ENCODE data around the gene OLFML2B. TPM values are rescaled to one million over a fixed set of nuclear protein-coding genes. Genes with fewer than 3 reads are reported as not detected.
"Not testable (repeated sequence)": the region's sequence is repeated elsewhere in the genome, so short reads cannot be mapped to it uniquely, and the experiment has no call there.

OLFML2B gene
- total RNA-seq, 1 donor from 2014 or later, result 17.5 TPM

DNA sequence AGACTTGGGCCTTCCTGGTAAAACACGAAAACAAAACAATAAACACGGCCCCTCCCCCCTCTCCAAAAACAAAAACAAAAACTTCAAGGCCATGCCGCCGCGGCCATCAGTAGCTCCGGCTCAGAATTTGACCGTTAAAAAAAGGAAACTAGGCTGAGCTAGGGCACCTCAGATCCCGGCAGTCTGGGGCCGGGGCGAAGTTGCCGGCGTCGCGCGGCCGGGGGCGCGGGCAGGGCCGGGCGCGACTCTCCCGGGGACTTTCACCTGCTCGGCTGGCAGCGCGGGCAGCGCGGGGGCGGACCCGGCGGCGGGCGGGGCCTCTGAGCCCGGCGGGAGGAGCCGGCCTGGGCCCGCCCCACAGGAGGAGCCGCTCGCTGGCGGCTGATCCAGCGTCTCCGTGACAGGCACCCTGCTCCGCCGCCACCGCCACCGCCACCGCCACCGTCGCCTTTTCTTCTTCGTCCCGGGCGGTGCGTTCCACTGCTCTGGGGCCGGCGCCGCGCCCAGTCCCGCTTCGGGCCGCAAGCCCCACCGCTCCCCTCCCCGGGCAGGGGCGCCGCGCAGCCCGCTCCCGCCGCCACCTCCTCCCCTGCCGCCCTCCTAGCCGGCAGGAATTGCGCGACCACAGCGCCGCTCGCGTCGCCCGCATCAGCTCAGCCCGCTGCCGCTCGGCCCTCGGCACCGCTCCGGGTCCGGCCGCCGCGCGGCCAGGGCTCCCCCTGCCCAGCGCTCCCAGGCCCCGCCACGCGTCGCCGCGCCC is 45.8 kb upstream of the OLFML2B start, which contains the start of gene NOS1AP:
TSS of gene NOS1AP (plus strand) at position 358 of the 760 bp plus-strand sequence. CDS start 487 bp downstream, outside the sequence.
- TF ChIP-seq, protein P1, sequence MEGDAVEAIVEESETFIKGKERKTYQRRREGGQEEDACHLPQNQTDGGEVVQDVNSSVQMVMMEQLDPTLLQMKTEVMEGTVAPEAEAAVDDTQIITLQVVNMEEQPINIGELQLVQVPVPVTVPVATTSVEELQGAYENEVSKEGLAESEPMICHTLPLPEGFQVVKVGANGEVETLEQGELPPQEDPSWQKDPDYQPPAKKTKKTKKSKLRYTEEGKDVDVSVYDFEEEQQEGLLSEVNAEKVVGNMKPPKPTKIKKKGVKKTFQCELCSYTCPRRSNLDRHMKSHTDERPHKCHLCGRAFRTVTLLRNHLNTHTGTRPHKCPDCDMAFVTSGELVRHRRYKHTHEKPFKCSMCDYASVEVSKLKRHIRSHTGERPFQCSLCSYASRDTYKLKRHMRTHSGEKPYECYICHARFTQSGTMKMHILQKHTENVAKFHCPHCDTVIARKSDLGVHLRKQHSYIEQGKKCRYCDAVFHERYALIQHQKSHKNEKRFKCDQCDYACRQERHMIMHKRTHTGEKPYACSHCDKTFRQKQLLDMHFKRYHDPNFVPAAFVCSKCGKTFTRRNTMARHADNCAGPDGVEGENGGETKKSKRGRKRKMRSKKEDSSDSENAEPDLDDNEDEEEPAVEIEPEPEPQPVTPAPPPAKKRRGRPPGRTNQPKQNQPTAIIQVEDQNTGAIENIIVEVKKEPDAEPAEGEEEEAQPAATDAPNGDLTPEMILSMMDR (IDR thresholded peaks at IDR 0.05), result no peak
- no peaks in the 10 kb centered on the region for H3K36me3 ChIP-seq
- intact Hi-C loops (cut with DNase I), result no loop called here
- peak within 1 kb of the TSS; percentile 42 for H3K27ac ChIP-seq
- H3K4me1 ChIP-seq, result peaks cover 9% of the 10 kb centered on the region
- peaks cover 25% of the 10 kb centered on the region for H3K27me3 ChIP-seq
- no peaks in the 10 kb centered on the region for H3K9me3 ChIP-seq
- DNase-seq (peak; percentile 92), ATAC-seq (peak; percentile 99)
- H3K4me3 ChIP-seq, result peak within 1 kb of the TSS; percentile 66

DNA sequence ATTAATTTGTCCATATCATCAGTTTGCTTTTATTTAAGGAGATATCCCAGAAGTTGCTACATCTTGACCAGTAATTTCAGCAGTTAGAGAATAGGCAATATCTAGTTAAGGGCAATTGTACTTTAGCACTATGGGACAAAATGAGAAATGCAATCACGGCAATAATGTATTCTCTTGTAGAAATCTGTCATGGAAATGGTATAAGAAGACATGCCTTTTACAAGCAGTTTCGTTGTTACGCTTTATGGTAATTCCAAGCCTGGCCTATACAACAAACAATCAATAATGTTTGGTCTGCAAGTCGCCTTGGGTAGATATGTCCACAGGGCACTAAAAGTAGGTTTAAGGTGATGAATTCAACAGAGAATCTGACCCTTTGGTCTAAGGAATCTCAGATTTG is 44.6 kb upstream of the OLFML2B start:
- TF ChIP-seq, protein P1 (IDR thresholded peaks at IDR 0.05), result no peak
- Histone ChIP-seq H3K27me3 (peaks cover 28% of the 10 kb centered on the region), H3K36me3 (no peaks in the 10 kb centered on the region), H3K27ac (no peak overlapping the region), H3K4me3 (no peak overlapping the region), H3K9me3 (no peaks in the 10 kb centered on the region), H3K4me1 (peaks cover 9% of the 10 kb centered on the region)
- ATAC-seq (no peak), DNase-seq (no peak)
- intact Hi-C loops (cut with DNase I), result no loop called here

DNA sequence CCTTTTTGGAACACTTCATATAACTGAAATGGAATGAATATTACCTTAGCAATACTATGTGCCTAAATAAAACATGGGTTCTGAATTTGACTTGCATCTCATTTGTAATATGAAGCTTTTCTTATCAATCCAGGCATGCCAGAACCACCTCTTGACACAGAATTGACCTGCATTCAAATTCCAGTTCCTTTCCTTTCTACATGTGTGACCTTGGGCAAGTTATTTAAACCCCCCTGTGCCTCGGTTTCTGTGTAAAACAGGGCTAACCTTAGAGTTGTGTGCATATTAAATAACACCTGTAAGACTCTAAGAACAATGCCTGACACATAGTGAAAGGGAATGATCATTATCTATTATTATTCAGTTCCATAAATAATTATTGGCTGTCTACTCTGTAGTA is 43.8 kb upstream of the OLFML2B start:
- Histone ChIP-seq H3K4me3 (no peak overlapping the region), H3K36me3 (no peaks in the 10 kb centered on the region), H3K9me3 (no peaks in the 10 kb centered on the region), H3K27ac (no peak overlapping the region), H3K27me3 (peaks cover 28% of the 10 kb centered on the region), H3K4me1 (peaks cover 9% of the 10 kb centered on the region)
- no peak for DNase-seq
- intact Hi-C loops (cut with DNase I), result no loop called here
- TF ChIP-seq, protein P1 (IDR thresholded peaks at IDR 0.05), result no peak
- ATAC-seq, result no peak

DNA sequence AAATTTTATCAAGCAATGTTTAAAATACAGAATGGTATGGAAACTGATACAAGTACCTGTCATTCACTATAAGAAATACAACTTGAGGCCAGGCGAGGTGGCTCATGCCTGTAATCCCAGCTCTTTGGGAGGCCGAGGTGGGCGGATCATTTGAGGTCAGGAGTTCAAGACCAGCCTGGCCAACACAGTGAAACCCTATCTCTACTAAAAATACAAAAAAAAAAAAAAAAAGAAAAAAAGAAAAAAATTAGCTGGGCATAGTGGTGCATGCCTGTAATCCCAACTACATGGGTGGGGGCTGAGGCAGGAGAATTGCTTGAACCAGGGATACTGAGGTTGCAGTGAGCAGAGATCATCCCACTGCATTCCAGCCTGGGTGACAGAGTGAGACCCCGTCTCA is 43.2 kb upstream of the OLFML2B start:
- H3K36me3 ChIP-seq; H3K4me3 ChIP-seq; H3K9me3 ChIP-seq; DNase-seq; ATAC-seq; H3K27ac ChIP-seq; H3K4me1 ChIP-seq; intact Hi-C loops (cut with DNase I): not testable (repeated sequence)
- H3K27me3 ChIP-seq, result peaks cover 28% of the 10 kb centered on the region

DNA sequence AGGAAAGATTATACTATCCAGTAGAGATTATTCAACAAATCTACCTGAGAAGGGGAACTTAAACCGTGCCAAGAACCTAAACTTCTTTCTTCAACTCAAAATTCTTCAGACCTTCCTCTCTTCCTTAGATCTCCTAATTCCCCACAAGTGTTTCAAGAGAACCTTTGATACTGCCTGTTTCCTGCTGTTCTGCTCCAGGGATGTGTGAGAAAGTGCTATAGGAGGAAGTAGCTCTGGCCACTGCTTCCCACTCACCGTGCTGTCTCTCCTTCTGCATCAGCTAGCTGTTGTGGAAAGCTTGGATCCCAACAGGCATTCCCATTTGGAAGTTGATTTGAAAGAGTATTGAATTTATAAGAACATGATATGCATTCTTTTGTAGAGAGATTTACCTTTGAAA is 41.3 kb upstream of the OLFML2B start:
- no peak overlapping the region for H3K27ac ChIP-seq
- no peak overlapping the region for H3K4me3 ChIP-seq
- H3K4me1 ChIP-seq, result no peaks in the 10 kb centered on the region
- H3K27me3 ChIP-seq, result peaks cover 24% of the 10 kb centered on the region
- intact Hi-C loops (cut with DNase I), result no loop called here
- H3K36me3 ChIP-seq, result no peaks in the 10 kb centered on the region
- no peaks in the 10 kb centered on the region for H3K9me3 ChIP-seq
- TF ChIP-seq, protein P1 (IDR thresholded peaks at IDR 0.05), result no peak
- DNase-seq (no peak), ATAC-seq (no peak)

DNA sequence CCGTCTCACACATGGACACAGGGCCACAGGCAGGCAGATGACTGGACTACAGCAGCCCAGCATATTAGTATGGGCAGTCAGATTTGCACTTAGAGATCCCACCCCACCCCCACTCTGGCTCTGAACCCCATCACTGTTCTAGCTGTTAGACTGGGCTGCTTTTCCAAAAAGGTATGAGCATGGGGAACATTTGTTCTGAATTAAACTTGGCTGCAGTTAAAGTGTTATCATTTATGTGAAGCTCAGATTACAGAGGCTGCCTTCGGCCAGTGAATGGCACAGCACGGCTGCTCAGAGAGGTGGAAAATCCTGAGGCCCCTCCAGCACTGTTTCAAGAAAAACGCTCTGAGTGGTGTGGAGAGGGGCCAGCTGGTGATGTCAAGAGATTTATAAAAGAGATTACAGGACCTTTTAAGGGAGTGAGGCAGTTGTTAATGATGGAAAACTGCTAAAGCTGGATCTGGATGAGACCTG is 38.9 kb upstream of the OLFML2B start:
- H3K4me3 ChIP-seq, result no peak overlapping the region
- DNase-seq (no peak), ATAC-seq (no peak)
- peaks cover 15% of the 10 kb centered on the region for H3K27me3 ChIP-seq
- no peak overlapping the region for H3K27ac ChIP-seq
- no peaks in the 10 kb centered on the region for H3K9me3 ChIP-seq
- intact Hi-C loops (cut with DNase I), result no loop called here
- no peaks in the 10 kb centered on the region for H3K4me1 ChIP-seq
- H3K36me3 ChIP-seq, result no peaks in the 10 kb centered on the region
- TF ChIP-seq, protein P1 (IDR thresholded peaks at IDR 0.05), result no peak

Data from upper lobe of right lung (tissue), 1 donor.